Ovary (tissue), 3 donors: ENCODE data around the gene IMMP2L.

Source experiments
- EP300 ChIP-seq: sonication (generic); formaldehyde crosslinking; IDR thresholded peaks from one replicate; pipeline ENCODE4 v1.6.1; 2017; ENCODE audit warnings: antibody characterized with exemption
- TF ChIP-seq, protein P1 (sequence below), 3 donors: fragments of 450-650 bp in 2 of 3; fragments of 200-600 bp in 1 of 3; IDR thresholded peaks; one replicate each; pipeline versions ENCODE4 v1.5.1 to v1.8.0; 2016 to 2022; ENCODE audit warnings: antibody characterized with exemption in 3 of 3, mild to moderate bottlenecking in 1 of 3
- donor health status: DM: no; HTN: no; CAD: no.

DNA sequence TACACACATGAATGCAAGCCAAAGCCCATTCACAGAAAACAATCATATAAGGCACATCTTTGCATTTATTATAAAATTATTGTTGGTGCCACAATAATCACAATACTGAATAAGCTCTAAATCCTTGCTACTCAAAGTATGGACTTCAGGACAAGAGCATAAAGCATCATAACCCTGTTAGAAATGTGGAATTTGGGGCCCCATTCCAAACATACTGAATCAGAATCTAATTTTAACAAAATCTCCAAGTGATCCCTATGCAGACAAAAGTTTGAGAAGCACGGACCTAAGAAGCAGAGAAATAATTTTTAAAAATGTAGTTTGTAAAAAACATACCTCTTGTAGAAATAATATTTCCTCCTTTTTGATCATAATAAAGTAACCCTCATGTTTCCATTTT is 199.2 kb downstream of the IMMP2L start:
- TF ChIP-seq, protein P1, sequence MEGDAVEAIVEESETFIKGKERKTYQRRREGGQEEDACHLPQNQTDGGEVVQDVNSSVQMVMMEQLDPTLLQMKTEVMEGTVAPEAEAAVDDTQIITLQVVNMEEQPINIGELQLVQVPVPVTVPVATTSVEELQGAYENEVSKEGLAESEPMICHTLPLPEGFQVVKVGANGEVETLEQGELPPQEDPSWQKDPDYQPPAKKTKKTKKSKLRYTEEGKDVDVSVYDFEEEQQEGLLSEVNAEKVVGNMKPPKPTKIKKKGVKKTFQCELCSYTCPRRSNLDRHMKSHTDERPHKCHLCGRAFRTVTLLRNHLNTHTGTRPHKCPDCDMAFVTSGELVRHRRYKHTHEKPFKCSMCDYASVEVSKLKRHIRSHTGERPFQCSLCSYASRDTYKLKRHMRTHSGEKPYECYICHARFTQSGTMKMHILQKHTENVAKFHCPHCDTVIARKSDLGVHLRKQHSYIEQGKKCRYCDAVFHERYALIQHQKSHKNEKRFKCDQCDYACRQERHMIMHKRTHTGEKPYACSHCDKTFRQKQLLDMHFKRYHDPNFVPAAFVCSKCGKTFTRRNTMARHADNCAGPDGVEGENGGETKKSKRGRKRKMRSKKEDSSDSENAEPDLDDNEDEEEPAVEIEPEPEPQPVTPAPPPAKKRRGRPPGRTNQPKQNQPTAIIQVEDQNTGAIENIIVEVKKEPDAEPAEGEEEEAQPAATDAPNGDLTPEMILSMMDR (IDR thresholded peaks at IDR 0.05), result no peak
- no peak for TF ChIP-seq EP300
